ENCODE data around the gene CLSTN3. TPM values are rescaled to one million over a fixed set of nuclear protein-coding genes. Genes with fewer than 3 reads are reported as not detected.

Gene CLSTN3
- polyA plus RNA-seq, 2 of the 4 experiments (the other 2 are of a cell fraction), result 17.4 to 24.9 TPM

DNA sequence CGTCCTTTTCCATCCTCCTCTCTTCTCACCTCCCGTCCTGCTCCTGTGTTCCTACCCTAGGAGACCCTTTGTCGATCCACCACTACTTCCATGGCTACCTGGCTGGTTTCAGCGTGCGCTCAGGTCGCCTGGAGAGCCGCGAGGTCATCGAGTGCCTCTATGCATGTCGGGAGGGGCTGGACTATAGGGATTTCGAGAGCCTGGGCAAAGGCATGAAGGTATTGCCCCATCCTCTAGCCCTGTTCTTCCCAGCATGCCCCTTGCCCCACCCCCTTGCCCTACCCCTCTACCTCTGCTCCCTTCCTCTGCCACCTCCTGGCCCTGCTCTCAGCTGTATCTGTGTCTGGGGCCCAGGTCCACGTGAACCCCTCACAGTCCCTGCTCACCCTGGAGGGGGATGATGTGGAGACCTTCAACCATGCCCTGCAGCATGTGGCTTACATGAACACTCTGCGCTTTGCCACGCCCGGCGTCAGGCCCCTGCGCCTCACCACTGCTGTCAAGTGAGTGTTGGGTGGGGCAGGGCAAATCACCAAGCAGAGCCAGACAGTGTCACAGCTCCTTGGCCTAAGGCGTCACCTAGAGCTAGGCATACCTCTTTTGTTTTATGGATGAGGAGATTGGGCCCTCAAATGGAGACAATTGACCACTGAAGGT, 12.8 kb downstream of the CLSTN3 start:
- ChIA-PET CTCF (interaction anchor here (0.8 to 7.7 kb wide), 17 partner anchors 8 to 496 kb away, joined by 3 to 75 read pairs (median 6); partner anchors contain the start of genes C1RL and C1S), POLR2A (no interaction called here)
- no peak for FAIRE-seq

DNA sequence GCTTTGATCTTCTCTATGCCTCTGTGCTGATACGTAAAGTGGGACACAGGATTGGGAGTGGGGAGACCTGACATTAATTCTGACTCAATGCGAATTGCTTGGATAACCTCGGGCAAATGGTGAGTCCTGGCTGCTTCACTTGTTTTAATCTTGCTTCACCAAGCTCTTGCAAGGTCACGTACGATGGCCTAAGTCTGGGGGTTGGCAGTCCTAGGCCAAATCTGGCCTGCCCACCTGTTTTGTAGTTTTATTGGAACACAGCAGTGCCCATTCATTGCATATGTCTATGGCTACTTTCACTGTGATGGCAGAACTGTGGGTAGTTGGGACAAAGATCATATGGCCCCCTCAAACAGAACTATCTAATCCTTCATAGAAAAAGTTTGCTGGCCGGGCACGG, 13.4 kb downstream of the CLSTN3 start:
- CTCF ChIA-PET, result interaction anchor here (0.9 to 7.7 kb wide), 26 partner anchors 8 to 494 kb away, joined by 3 to 75 read pairs (median 6); partner anchors contain the start of genes C1RL, C1S and PEX5

More for the DNA sequence above, 12.8 kb downstream of the CLSTN3 start:
- H3K27ac ChIP-seq, result no peak overlapping the region
- DNase-seq (ENCODE audit: low read depth in 1 of 2, low spot score in 1 of 2), result no peak
- WGBS (ENCODE audit: missing lambda C conversion rate), result 92% methylated on average over 18 of the region's 18 CpGs
- peak; percentile 7 to 12; a peak in 2 of 6 replicates for ATAC-seq
- no peak overlapping the region for H3K4me3 ChIP-seq
- no peak overlapping the region for H3K4me2 ChIP-seq
- no peaks in the 10 kb centered on the region for H3K9me3 ChIP-seq
- TF ChIP-seq EP300 (IDR thresholded peaks at IDR 0.05) (no peak), KDM1A (IDR thresholded peaks at IDR 0.05; ENCODE audit: low read depth) (no peak), MYC (IDR thresholded peaks at IDR 0.05; ENCODE audit: borderline replicate concordance, low read length) (no peak), BHLHE40 (IDR thresholded peaks at IDR 0.05; ENCODE audit: low read depth, low read length) (no peak), RFX5 (IDR thresholded peaks at IDR 0.05) (no peak), CHD4 (IDR thresholded peaks at IDR 0.05; ENCODE audit: borderline replicate concordance) (no peak), ZFP36 (IDR thresholded peaks at IDR 0.05; ENCODE audit: borderline replicate concordance, partially characterized antibody) (no peak), NPAS2 (CRISPR knock-in tag; IDR thresholded peaks at IDR 0.05; ENCODE audit: borderline replicate concordance) (no peak), ESRRA (IDR thresholded peaks at IDR 0.05; ENCODE audit: borderline replicate concordance, low read length) (no peak), TFCP2L1 (CRISPR knock-in tag; IDR thresholded peaks at IDR 0.05) (no peak), FOSB (CRISPR knock-in tag; IDR thresholded peaks at IDR 0.05) (no peak), EHMT2 (IDR thresholded peaks at IDR 0.05; ENCODE audit: low read depth) (no peak), HOXA7 (CRISPR knock-in tag; IDR thresholded peaks at IDR 0.05) (no peak), RCOR1 (IDR thresholded peaks at IDR 0.05; ENCODE audit: low read depth, low read length) (no peak)
- TF ChIP-seq, protein P1, sequence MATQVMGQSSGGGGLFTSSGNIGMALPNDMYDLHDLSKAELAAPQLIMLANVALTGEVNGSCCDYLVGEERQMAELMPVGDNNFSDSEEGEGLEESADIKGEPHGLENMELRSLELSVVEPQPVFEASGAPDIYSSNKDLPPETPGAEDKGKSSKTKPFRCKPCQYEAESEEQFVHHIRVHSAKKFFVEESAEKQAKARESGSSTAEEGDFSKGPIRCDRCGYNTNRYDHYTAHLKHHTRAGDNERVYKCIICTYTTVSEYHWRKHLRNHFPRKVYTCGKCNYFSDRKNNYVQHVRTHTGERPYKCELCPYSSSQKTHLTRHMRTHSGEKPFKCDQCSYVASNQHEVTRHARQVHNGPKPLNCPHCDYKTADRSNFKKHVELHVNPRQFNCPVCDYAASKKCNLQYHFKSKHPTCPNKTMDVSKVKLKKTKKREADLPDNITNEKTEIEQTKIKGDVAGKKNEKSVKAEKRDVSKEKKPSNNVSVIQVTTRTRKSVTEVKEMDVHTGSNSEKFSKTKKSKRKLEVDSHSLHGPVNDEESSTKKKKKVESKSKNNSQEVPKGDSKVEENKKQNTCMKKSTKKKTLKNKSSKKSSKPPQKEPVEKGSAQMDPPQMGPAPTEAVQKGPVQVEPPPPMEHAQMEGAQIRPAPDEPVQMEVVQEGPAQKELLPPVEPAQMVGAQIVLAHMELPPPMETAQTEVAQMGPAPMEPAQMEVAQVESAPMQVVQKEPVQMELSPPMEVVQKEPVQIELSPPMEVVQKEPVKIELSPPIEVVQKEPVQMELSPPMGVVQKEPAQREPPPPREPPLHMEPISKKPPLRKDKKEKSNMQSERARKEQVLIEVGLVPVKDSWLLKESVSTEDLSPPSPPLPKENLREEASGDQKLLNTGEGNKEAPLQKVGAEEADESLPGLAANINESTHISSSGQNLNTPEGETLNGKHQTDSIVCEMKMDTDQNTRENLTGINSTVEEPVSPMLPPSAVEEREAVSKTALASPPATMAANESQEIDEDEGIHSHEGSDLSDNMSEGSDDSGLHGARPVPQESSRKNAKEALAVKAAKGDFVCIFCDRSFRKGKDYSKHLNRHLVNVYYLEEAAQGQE (IDR thresholded peaks at IDR 0.05), result no peak
- TF ChIP-seq, protein P2, sequence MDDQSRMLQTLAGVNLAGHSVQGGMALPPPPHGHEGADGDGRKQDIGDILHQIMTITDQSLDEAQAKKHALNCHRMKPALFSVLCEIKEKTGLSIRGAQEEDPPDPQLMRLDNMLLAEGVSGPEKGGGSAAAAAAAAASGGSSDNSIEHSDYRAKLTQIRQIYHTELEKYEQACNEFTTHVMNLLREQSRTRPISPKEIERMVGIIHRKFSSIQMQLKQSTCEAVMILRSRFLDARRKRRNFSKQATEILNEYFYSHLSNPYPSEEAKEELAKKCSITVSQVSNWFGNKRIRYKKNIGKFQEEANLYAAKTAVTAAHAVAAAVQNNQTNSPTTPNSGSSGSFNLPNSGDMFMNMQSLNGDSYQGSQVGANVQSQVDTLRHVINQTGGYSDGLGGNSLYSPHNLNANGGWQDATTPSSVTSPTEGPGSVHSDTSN (IDR thresholded peaks at IDR 0.05), result no peak
- TF ChIP-seq, protein P3, sequence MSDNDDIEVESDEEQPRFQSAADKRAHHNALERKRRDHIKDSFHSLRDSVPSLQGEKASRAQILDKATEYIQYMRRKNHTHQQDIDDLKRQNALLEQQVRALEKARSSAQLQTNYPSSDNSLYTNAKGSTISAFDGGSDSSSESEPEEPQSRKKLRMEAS (IDR thresholded peaks at IDR 0.05), result no peak
- TF ChIP-seq, protein P4, sequence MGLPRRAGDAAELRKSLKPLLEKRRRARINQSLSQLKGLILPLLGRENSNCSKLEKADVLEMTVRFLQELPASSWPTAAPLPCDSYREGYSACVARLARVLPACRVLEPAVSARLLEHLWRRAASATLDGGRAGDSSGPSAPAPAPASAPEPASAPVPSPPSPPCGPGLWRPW (IDR thresholded peaks at IDR 0.05), result no peak
- H3K4me1 ChIP-seq, result no peaks in the 10 kb centered on the region

More for the DNA sequence above, 13.4 kb downstream of the CLSTN3 start:
- POLR2A ChIA-PET, result no interaction called here
- Histone ChIP-seq H3K27ac (no peak overlapping the region), H3K4me3 (no peak overlapping the region), H3K9me3 (no peaks in the 10 kb centered on the region), H3K4me1 (no peaks in the 10 kb centered on the region), H3K4me2 (no peak overlapping the region)
- FAIRE-seq, result no peak
- TF ChIP-seq, protein P5, sequence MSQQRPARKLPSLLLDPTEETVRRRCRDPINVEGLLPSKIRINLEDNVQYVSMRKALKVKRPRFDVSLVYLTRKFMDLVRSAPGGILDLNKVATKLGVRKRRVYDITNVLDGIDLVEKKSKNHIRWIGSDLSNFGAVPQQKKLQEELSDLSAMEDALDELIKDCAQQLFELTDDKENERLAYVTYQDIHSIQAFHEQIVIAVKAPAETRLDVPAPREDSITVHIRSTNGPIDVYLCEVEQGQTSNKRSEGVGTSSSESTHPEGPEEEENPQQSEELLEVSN (IDR thresholded peaks at IDR 0.05; ENCODE audit: borderline replicate concordance, low read depth), result no peak
- WGBS (ENCODE audit: missing lambda C conversion rate), result 88% methylated on average over 7 of the region's 7 CpGs
- ATAC-seq, result no peak
- DNase-seq (ENCODE audit: low read depth in 1 of 2, low spot score in 1 of 2), result no peak
